SK-N-SH (cell line): ENCODE measurements around the gene FKBP4. TPM values are rescaled to one million over a fixed set of nuclear protein-coding genes. Genes with fewer than 3 reads are reported as not detected.

ENCODE experiments used
- CTCF ChIA-PET: fragments of 300-600, 350-600 bp; formaldehyde crosslinking; extraction: SDS; loops from one replicate; lab custom pipeline; 2021; lab: Yijun Ruan, JAX
- POLR2A ChIA-PET: fragments of 350-600 bp; sonication (Branson Sonifier 250); formaldehyde crosslinking; extraction: SDS; loops from one replicate; lab custom pipeline; 2020; ENCODE audit warnings: antibody characterized with exemption, inconsistent platforms; lab: Yijun Ruan, JAX
- DNase-seq: peaks from one replicate; pipeline ENCODE4 v3.0.0; 2012
- H2AFZ ChIP-seq: fragments of 200-600 bp; sonication (generic); 2 replicates; pipeline ENCODE4 v1.8.1; 2016; ENCODE audit warnings: antibody characterized with exemption, mild to moderate bottlenecking, low read depth
- H3F3A ChIP-seq: fragments of 200-600 bp; sonication (generic); replicated peaks from 2 replicates; pipeline ENCODE3; 2016; ENCODE audit warnings: antibody characterized with exemption, mild to moderate bottlenecking; ENCODE audit not compliant: insufficient read depth
- H3K27ac ChIP-seq, 2 experiments: fragments of 200-500 bp in 1 of 2; fragments of 200-600 bp in 1 of 2; sonication (Bioruptor generic) in 1 of 2; sonication (generic), shearing (Covaris generic) in 1 of 2; 2 replicates each; pipeline versions ENCODE4 v1.5.1 to v1.6.1; 2014 to 2016; ENCODE audit warnings: low read depth in 2 of 2, inconsistent platforms in 1 of 2, low read length in 1 of 2, mild to moderate bottlenecking in 1 of 2, mixed read lengths in 1 of 2
- H3K27me3 ChIP-seq: fragments of 200-600 bp; sonication (generic), shearing (Covaris generic); 2 replicates; pipeline ENCODE4 v1.6.1; 2016; ENCODE audit warnings: mixed run types; ENCODE audit not compliant: insufficient read depth
- H3K36me3 ChIP-seq, 2 experiments: fragments of 200-500 bp in 1 of 2; fragments of 200-600 bp in 1 of 2; sonication (Bioruptor generic) in 1 of 2; sonication (generic) in 1 of 2; replicated peaks in 1 of 2; 2 replicates each; pipeline versions ENCODE3 to v1.5.1; 2014 to 2016; ENCODE audit warnings: low read length in 1 of 2, mild to moderate bottlenecking in 1 of 2; ENCODE audit not compliant: insufficient read depth in 2 of 2, control insufficient read depth in 1 of 2
- H3K4me1 ChIP-seq, 2 experiments: fragments of 200-500 bp in 1 of 2; fragments of 200-600 bp in 1 of 2; sonication (Bioruptor generic) in 1 of 2; sonication (generic), shearing (Covaris generic) in 1 of 2; 2 replicates each; pipeline versions ENCODE4 v1.5.1 to v1.6.1; 2014 to 2016; ENCODE audit warnings: low read depth in 1 of 2, low read length in 1 of 2, mixed run types in 1 of 2; ENCODE audit not compliant: insufficient read depth in 2 of 2, control insufficient read depth in 1 of 2
- H3K4me2 ChIP-seq: fragments of 200-600 bp; sonication (generic), shearing (Covaris generic); 2 replicates; pipeline ENCODE4 v1.6.1; 2017; ENCODE audit warnings: mixed run types
- H3K4me3 ChIP-seq, 2 experiments: fragments of 200-500 bp in 1 of 2; fragments of 200-600 bp in 1 of 2; sonication (Bioruptor generic) in 1 of 2; sonication (generic), shearing (Covaris generic) in 1 of 2; 2 replicates each; pipeline versions ENCODE4 v1.5.1 to v1.8.1; 2014 to 2016; ENCODE audit warnings: low read depth in 2 of 2, inconsistent platforms in 1 of 2, low read length in 1 of 2, mild to moderate bottlenecking in 1 of 2, mixed read lengths in 1 of 2, moderate library complexity in 1 of 2
- H3K79me2 ChIP-seq: fragments of 200-600 bp; sonication (generic); 2 replicates; pipeline ENCODE4 v1.8.1; 2017; ENCODE audit warnings: mild to moderate bottlenecking; ENCODE audit not compliant: insufficient read depth
- H3K9ac ChIP-seq: fragments of 200-600 bp; sonication (generic); 2 replicates; pipeline ENCODE4 v1.6.1; 2017; ENCODE audit warnings: mixed run types
- H3K9me2 ChIP-seq: fragments of 200-600 bp; sonication (generic); 2 replicates; pipeline ENCODE4 v1.6.1; 2017; ENCODE audit warnings: mixed run types
- H3K9me3 ChIP-seq: fragments of 200-600 bp; sonication (generic); 2 replicates; pipeline ENCODE4 v1.6.1; 2017; ENCODE audit warnings: mixed run types, mild to moderate bottlenecking, moderate library complexity
- H4K20me1 ChIP-seq: fragments of 200-600 bp; sonication (generic); 2 replicates; pipeline ENCODE4 v1.6.1; 2017; ENCODE audit warnings: mild to moderate bottlenecking, mixed run types; ENCODE audit not compliant: insufficient read depth
- CHD2 ChIP-seq: fragments of 150-350 bp; IDR thresholded peaks from 2 replicates; pipeline ENCODE4 v1.6.1; 2018; ENCODE audit warnings: low read length; ENCODE audit not compliant: partially characterized antibody
- FOSL2 ChIP-seq: IDR thresholded peaks from 2 replicates; pipeline ENCODE4 v1.4.0; 2012; ENCODE audit warnings: low read depth, mild to moderate bottlenecking, moderate library complexity, borderline replicate concordance
- FOXM1 ChIP-seq: IDR thresholded peaks from 2 replicates; pipeline ENCODE4 v1.4.0; 2012; ENCODE audit warnings: low read depth, mild to moderate bottlenecking
- GABPA ChIP-seq: IDR thresholded peaks from 2 replicates; pipeline ENCODE4 v1.4.0; 2012; ENCODE audit warnings: low read depth, mild to moderate bottlenecking
- IRF3 ChIP-seq: fragments of 150-350 bp; IDR thresholded peaks from 2 replicates; pipeline ENCODE4 v1.6.1; 2016; ENCODE audit warnings: mild to moderate bottlenecking, low read depth, low read length
- MEF2A ChIP-seq: IDR thresholded peaks from 2 replicates; pipeline ENCODE4 v1.4.0; 2012; ENCODE audit warnings: low read depth, borderline replicate concordance
- MXI1 ChIP-seq: IDR thresholded peaks from 2 replicates; pipeline ENCODE4 v1.6.1; 2012; ENCODE audit warnings: mild to moderate bottlenecking, low read depth, low read length, improper control_type of control experiment
- NRF1 ChIP-seq: IDR thresholded peaks from 2 replicates; pipeline ENCODE4 v1.6.1; 2012; ENCODE audit warnings: low read depth, mild to moderate bottlenecking, low read length
- PBX3 ChIP-seq: IDR thresholded peaks from 2 replicates; pipeline ENCODE4; 2012
- RCOR1 ChIP-seq: fragments of 150-350 bp; IDR thresholded peaks from 2 replicates; pipeline ENCODE4 v1.6.1; 2017; ENCODE audit warnings: antibody characterized with exemption, low read length
- SIN3A ChIP-seq: IDR thresholded peaks from 2 replicates; pipeline ENCODE4 v1.6.1; 2012; ENCODE audit warnings: low read depth, mild to moderate bottlenecking, low read length, moderate library complexity, borderline replicate concordance
- SMC3 ChIP-seq: IDR thresholded peaks from 2 replicates; pipeline ENCODE4 v1.6.1; 2012; ENCODE audit warnings: low read depth, low read length, improper control_type of control experiment
- TEAD4 ChIP-seq: IDR thresholded peaks from 2 replicates; pipeline ENCODE4 v1.4.0; 2012; ENCODE audit warnings: mild to moderate bottlenecking, borderline replicate concordance; ENCODE audit not compliant: insufficient read depth
- USF2 ChIP-seq: fragments of 150-350 bp; IDR thresholded peaks from 2 replicates; pipeline ENCODE4 v1.6.1; 2017; ENCODE audit warnings: antibody characterized with exemption, low read length, low read depth, borderline replicate concordance
- YY1 ChIP-seq: IDR thresholded peaks from 2 replicates; pipeline ENCODE4 v1.4.0; 2012; ENCODE audit warnings: low read depth, mild to moderate bottlenecking
- WGBS: methylation state at CpG from one replicate; pipeline ENCODE4 v1.1.6; 2017; ENCODE audit warnings: low lambda C conversion rate; 5-methylcytosine and 5-hydroxymethylcytosine counted together
- polyA plus RNA-seq, 3 experiments: library from polyadenylated mRNA; depleted of rRNA; stranded (reverse); fragments of >200 nt; gene quantifications; 2 replicates each; pipeline ENCODE4 v1.2.3, GENCODE V29; 2012

The FKBP4 gene
- polyA plus RNA-seq, 1 of the 3 experiments (the other 2 are of a cell fraction), result 53.2 TPM

- H3K27me3 ChIP-seq, result no peaks in the 10 kb centered on the region
- TF ChIP-seq MXI1, result no peak
- no peaks in the 10 kb centered on the region for H3K4me1 ChIP-seq
- no peaks in the 10 kb centered on the region for H4K20me1 ChIP-seq
- no peak for DNase-seq
- ChIA-PET CTCF (interaction anchor here (0.9 to 2.1 kb wide), 4 partner anchors 19 to 29 kb away, joined by 3 to 18 read pairs (median 5); no protein-coding TSS in a partner anchor), POLR2A (no interaction called here)
- H2AFZ ChIP-seq, result no peak overlapping the region
- H3K27ac ChIP-seq, result no peak overlapping the region
- no peaks in the 10 kb centered on the region for H3K9me2 ChIP-seq
- no peak overlapping the region for H3K4me2 ChIP-seq
- no peaks in the 10 kb centered on the region for H3K79me2 ChIP-seq
- no peak overlapping the region for H3K4me3 ChIP-seq
- WGBS, result 32% methylated on average over 4 of the region's 4 CpGs
- H3K36me3 ChIP-seq, result no peaks in the 10 kb centered on the region
- no peak overlapping the region for H3K9ac ChIP-seq
- no peaks in the 10 kb centered on the region for H3K9me3 ChIP-seq
- no peaks in the 10 kb centered on the region for H3F3A ChIP-seq
These were observed 29.7 kb upstream of the FKBP4 start for GRCh38 chr12:2765052-2765451.

GRCh38 chr12:2765608-2766007, 29.2 kb upstream of the FKBP4 start:
- DNase-seq, result no peak
- CTCF ChIA-PET, result interaction anchor here (1.5 to 2.1 kb wide), 3 partner anchors 18 to 26 kb away, joined by 3 to 18 read pairs (median 6); no protein-coding TSS in a partner anchor
- Histone ChIP-seq H3K36me3 (no peaks in the 10 kb centered on the region), H3K27ac (no peak overlapping the region), H3F3A (no peaks in the 10 kb centered on the region), H3K4me2 (no peak overlapping the region), H3K4me1 (no peaks in the 10 kb centered on the region), H3K27me3 (no peaks in the 10 kb centered on the region), H4K20me1 (no peaks in the 10 kb centered on the region), H3K9me3 (no peaks in the 10 kb centered on the region), H3K9ac (no peak overlapping the region), H2AFZ (no peak overlapping the region), H3K4me3 (no peak overlapping the region), H3K79me2 (no peaks in the 10 kb centered on the region), H3K9me2 (no peaks in the 10 kb centered on the region)
- 24% methylated on average over 6 of the region's 6 CpGs for whole genome bisulfite sequencing
- TF ChIP-seq TEAD4 (no peak), CHD2 (no peak), YY1 (no peak), NRF1 (no peak), SIN3A (no peak), PBX3 (no peak), IRF3 (no peak), USF2 (no peak), SMC3 (no peak), GABPA (no peak), MEF2A (no peak), RCOR1 (no peak), FOSL2 (no peak), FOXM1 (no peak)
- POLR2A ChIA-PET, result no interaction called here
